Measurements from ENCODE around the gene CHSY3. TPM values are rescaled to one million over a fixed set of nuclear protein-coding genes. Genes with fewer than 3 reads are reported as not detected.

The CHSY3 gene
- total RNA-seq, 4 donors from 2014 or later = 0.51 to 7.8 (median 2.2) TPM

DNA sequence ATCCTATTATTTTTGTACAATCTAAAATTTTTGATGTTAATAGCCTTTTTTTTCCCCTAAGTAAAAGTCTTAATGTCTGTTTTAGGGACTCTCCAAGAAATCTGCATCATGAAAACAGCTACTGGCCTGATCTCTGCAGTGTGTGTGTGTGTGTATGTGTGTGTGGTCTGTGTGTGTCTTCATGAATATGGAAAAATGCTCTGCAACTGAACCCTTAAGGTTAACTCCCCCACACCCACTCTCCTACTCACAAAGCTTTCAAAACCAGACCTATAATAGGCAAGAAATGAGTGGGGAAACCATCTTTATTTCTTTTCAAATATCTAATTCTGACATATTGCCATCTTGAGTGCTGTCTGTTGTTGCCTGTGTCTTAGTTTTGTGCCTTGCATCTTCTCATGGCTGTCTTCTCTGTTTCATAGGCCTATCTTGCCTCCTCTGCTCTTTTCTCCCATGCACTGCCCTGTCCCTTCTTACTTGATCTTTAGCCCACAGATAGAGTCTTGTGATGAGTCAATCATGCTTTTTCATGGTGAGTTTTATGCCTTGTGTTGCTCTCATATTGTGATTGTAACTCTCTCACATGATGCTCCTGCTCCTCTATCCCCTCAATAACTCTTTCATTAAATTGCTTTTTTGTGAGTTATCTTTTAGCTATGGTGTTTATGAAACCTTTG lies 68.3 kb downstream of the CHSY3 start:
- intact Hi-C loops (cut with DNase I; ENCODE audit: low total_unique reads) = no loop called here
- no peaks in the 10 kb centered on the region for H3K36me3 ChIP-seq
- no peaks in the 10 kb centered on the region for H3K27me3 ChIP-seq
- H3K4me3 ChIP-seq = no peak overlapping the region
- TF ChIP-seq POLR2A (IDR thresholded peaks at IDR 0.05) = no peak
- TF ChIP-seq, protein P1, sequence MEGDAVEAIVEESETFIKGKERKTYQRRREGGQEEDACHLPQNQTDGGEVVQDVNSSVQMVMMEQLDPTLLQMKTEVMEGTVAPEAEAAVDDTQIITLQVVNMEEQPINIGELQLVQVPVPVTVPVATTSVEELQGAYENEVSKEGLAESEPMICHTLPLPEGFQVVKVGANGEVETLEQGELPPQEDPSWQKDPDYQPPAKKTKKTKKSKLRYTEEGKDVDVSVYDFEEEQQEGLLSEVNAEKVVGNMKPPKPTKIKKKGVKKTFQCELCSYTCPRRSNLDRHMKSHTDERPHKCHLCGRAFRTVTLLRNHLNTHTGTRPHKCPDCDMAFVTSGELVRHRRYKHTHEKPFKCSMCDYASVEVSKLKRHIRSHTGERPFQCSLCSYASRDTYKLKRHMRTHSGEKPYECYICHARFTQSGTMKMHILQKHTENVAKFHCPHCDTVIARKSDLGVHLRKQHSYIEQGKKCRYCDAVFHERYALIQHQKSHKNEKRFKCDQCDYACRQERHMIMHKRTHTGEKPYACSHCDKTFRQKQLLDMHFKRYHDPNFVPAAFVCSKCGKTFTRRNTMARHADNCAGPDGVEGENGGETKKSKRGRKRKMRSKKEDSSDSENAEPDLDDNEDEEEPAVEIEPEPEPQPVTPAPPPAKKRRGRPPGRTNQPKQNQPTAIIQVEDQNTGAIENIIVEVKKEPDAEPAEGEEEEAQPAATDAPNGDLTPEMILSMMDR (IDR thresholded peaks at IDR 0.05 in 4 of 5, conservative IDR thresholded peaks at IDR 0.05 in 1 of 5) = no peak
- no peaks in the 10 kb centered on the region for H3K9me3 ChIP-seq
- ATAC-seq (no peak), DNase-seq (no peak)
- no peak overlapping the region for H3K27ac ChIP-seq
- peaks cover 5 to 7% of the 10 kb centered on the region in 2 donors for H3K4me1 ChIP-seq
- in situ Hi-C loops (cut with MboI; ENCODE audit: low sequenced_read_pairs in 4 of 4) = no loop called here

- Histone ChIP-seq H3K9me3 (no peaks in the 10 kb centered on the region), H3K4me1 (peaks cover 5 to 6% of the 10 kb centered on the region in 2 donors), H3K27me3 (no peaks in the 10 kb centered on the region), H3K27ac (no peak overlapping the region), H3K36me3 (no peaks in the 10 kb centered on the region), H3K4me3 (no peak overlapping the region)
- ATAC-seq (no peak), DNase-seq (no peak)
- in situ Hi-C loops (cut with MboI; ENCODE audit: low sequenced_read_pairs in 4 of 4) (no loop called here), intact Hi-C loops (cut with DNase I; ENCODE audit: low total_unique reads) (no loop called here)
- TF ChIP-seq POLR2A (IDR thresholded peaks at IDR 0.05) = no peak
- TF ChIP-seq, protein P1 (IDR thresholded peaks at IDR 0.05 in 4 of 5, conservative IDR thresholded peaks at IDR 0.05 in 1 of 5) = no peak
Measured at GRCh38 chr5:129973716-129974426, 69.6 kb downstream of the CHSY3 start.

GRCh38 chr5:129977810-129978209 lies 73.5 kb downstream of the CHSY3 start:
- no peak for DNase-seq
- Histone ChIP-seq H3K27me3 (no peaks in the 10 kb centered on the region), H3K27ac (no peak overlapping the region), H3K4me3 (no peak overlapping the region), H3K9me3 (no peaks in the 10 kb centered on the region), H3K36me3 (no peaks in the 10 kb centered on the region), H3K4me1 (no peaks in the 10 kb centered on the region)
- ATAC-seq = no peak
- in situ Hi-C loops (cut with MboI; ENCODE audit: low sequenced_read_pairs in 4 of 4) = no loop called here
- intact Hi-C loops (cut with DNase I; ENCODE audit: low total_unique reads) = no loop called here
- TF ChIP-seq POLR2A (IDR thresholded peaks at IDR 0.05) = no peak
- TF ChIP-seq, protein P1 (IDR thresholded peaks at IDR 0.05 in 4 of 5, conservative IDR thresholded peaks at IDR 0.05 in 1 of 5) = no peak

DNA sequence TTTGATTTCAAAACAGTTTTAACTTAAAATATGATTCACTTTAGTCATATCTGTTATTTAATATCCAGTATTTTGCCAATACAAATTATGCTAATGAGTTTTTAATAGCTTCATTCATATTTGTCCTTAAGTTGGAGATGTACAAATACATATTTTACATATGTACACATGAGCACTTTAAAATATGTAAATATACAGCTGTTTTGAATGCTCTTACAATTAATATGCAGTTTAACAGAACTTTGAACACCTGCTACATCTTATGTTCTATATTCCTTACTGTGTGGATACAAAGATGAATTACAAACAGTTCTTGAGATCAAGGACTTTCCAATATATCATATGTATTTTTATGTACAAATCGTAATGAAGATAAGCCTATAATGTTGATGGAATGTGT lies 74.0 kb downstream of the CHSY3 start:
- H3K9me3 ChIP-seq = no peaks in the 10 kb centered on the region
- intact Hi-C loops (cut with DNase I; ENCODE audit: low total_unique reads) (no loop called here), in situ Hi-C loops (cut with MboI; ENCODE audit: low sequenced_read_pairs in 4 of 4) (no loop called here)
- no peak overlapping the region for H3K4me3 ChIP-seq
- H3K27me3 ChIP-seq = no peaks in the 10 kb centered on the region
- ATAC-seq (no peak), DNase-seq (no peak)
- H3K27ac ChIP-seq = no peak overlapping the region
- TF ChIP-seq, protein P1 (IDR thresholded peaks at IDR 0.05 in 4 of 5, conservative IDR thresholded peaks at IDR 0.05 in 1 of 5) = no peak
- no peaks in the 10 kb centered on the region for H3K36me3 ChIP-seq
- H3K4me1 ChIP-seq = no peaks in the 10 kb centered on the region

Data from gastrocnemius medialis (tissue), 4 donors.